OCI-LY1 (cell line): ENCODE results near the gene CLEC4D.

Experiments
- EZH2 ChIP-seq: fragments of 200-600 bp; sonication (generic), shearing (Covaris generic); IDR thresholded peaks from 2 replicates; pipeline ENCODE4 v1.8.0; 2017; ENCODE audit warnings: borderline replicate concordance, mixed run types, mild to moderate bottlenecking, antibody characterized with exemption, low read length, moderate library complexity, mixed read lengths
- TF ChIP-seq, protein P1 (sequence below): fragments of 200-600 bp; sonication (generic), shearing (Covaris generic); IDR thresholded peaks from 2 replicates; pipeline ENCODE4 v1.5.1; 2017; ENCODE audit warnings: mild to moderate bottlenecking, antibody characterized with exemption, low read length, moderate library complexity, mixed read lengths

DNA sequence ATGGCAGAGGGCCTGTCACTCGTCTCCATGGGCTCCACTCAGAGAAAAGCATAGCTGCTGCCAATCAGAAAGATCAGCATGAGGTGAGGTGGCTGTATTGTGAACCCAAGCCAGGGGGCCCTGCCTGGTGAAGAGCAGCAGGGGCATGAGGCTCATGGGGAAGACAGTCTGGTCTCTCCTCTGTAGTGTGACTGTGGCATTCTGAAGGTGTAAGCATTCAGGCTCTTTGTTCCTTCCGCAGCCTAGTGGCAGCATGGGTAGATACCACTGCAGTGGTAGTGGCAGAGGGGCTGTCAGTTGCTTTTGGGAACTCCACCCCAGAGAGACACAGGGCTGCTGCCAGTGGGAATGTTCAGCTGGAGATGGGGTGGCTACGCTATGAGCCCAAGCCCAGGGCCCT is 5.1 kb upstream of the CLEC4D start:
- TF ChIP-seq, protein P1, sequence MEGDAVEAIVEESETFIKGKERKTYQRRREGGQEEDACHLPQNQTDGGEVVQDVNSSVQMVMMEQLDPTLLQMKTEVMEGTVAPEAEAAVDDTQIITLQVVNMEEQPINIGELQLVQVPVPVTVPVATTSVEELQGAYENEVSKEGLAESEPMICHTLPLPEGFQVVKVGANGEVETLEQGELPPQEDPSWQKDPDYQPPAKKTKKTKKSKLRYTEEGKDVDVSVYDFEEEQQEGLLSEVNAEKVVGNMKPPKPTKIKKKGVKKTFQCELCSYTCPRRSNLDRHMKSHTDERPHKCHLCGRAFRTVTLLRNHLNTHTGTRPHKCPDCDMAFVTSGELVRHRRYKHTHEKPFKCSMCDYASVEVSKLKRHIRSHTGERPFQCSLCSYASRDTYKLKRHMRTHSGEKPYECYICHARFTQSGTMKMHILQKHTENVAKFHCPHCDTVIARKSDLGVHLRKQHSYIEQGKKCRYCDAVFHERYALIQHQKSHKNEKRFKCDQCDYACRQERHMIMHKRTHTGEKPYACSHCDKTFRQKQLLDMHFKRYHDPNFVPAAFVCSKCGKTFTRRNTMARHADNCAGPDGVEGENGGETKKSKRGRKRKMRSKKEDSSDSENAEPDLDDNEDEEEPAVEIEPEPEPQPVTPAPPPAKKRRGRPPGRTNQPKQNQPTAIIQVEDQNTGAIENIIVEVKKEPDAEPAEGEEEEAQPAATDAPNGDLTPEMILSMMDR, result no peak
- no peak for TF ChIP-seq EZH2
